Neural cell (in vitro differentiated cells): ENCODE measurements around the gene AQP6. TPM values are rescaled to one million over a fixed set of nuclear protein-coding genes. Genes with fewer than 3 reads are reported as not detected.

Experiments used
- H2AFZ ChIP-seq: fragments of 200-600, 300-800 bp; sonication (generic), shearing (Covaris generic); 2 replicates; pipeline ENCODE4 v1.6.0; 2014; ENCODE audit warnings: low read depth, mild to moderate bottlenecking, antibody characterized with exemption, low read length, moderate library complexity
- H3F3A ChIP-seq: fragments of 200-600 bp; shearing (Covaris generic); 2 replicates; pipeline ENCODE4 v1.6.1; 2016; ENCODE audit warnings: mild to moderate bottlenecking, moderate library complexity, mixed read lengths, antibody characterized with exemption, low read length; ENCODE audit not compliant: insufficient read depth, poor library complexity, severe bottlenecking
- H3K27ac ChIP-seq: fragments of 200-600, 300-800 bp; sonication (generic), shearing (Covaris generic); 2 replicates; pipeline ENCODE4 v1.5.1; 2014; ENCODE audit warnings: mild to moderate bottlenecking, low read length, moderate library complexity
- H3K27me3 ChIP-seq: fragments of 300-800, 200-600 bp; sonication (generic), shearing (Covaris generic); 2 replicates; pipeline ENCODE4 v1.6.0; 2014; ENCODE audit warnings: mild to moderate bottlenecking, low read depth, low read length, moderate library complexity; ENCODE audit not compliant: insufficient read depth
- H3K36me3 ChIP-seq: fragments of 300-800, 200-600 bp; sonication (generic), shearing (Covaris generic); 2 replicates; pipeline ENCODE4 v1.5.1; 2014; ENCODE audit warnings: mild to moderate bottlenecking, antibody characterized with exemption, low read length, moderate library complexity; ENCODE audit not compliant: insufficient read depth
- H3K4me2 ChIP-seq: fragments of 300-800, 200-600 bp; sonication (generic), shearing (Covaris generic); 2 replicates; pipeline ENCODE4 v1.6.0; 2014; ENCODE audit warnings: mild to moderate bottlenecking, low read length
- H3K4me3 ChIP-seq: fragments of 300-800, 200-600 bp; sonication (generic), shearing (Covaris generic); 2 replicates; pipeline ENCODE4 v1.5.1; 2014; ENCODE audit warnings: mild to moderate bottlenecking, low read length, moderate library complexity
- H3K79me2 ChIP-seq: fragments of 200-600 bp; shearing (Covaris generic); replicated peaks from 2 replicates; pipeline ENCODE4 v1.6.0; 2014; ENCODE audit warnings: mild to moderate bottlenecking, low read length, moderate library complexity; ENCODE audit not compliant: insufficient read depth
- H3K9ac ChIP-seq: fragments of 300-800, 200-600 bp; sonication (generic), shearing (Covaris generic); 2 replicates; pipeline ENCODE4 v1.6.1; 2016; ENCODE audit warnings: mild to moderate bottlenecking, low read length, mixed read lengths
- H3K9me2 ChIP-seq: fragments of 200-600 bp; shearing (Covaris generic); 2 replicates; pipeline ENCODE4 v1.6.1; 2016; ENCODE audit warnings: mild to moderate bottlenecking, low read length, mixed read lengths; ENCODE audit not compliant: insufficient read depth
- H3K9me3 ChIP-seq: fragments of 200-600, 300-800 bp; sonication (generic), shearing (Covaris generic); 2 replicates; pipeline ENCODE4 v1.6.1; 2016; ENCODE audit warnings: mild to moderate bottlenecking, mixed run types, low read length, moderate library complexity, mixed read lengths
- H4K20me1 ChIP-seq: fragments of 200-600 bp; shearing (Covaris generic); 2 replicates; pipeline ENCODE4 v1.6.1; 2016; ENCODE audit warnings: mild to moderate bottlenecking, mixed run types; ENCODE audit not compliant: insufficient read depth
- EP300 ChIP-seq: fragments of 450-650 bp; conservative IDR thresholded peaks from 2 replicates; pipeline ENCODE4 v1.6.1; 2014; ENCODE audit warnings: antibody characterized with exemption, mild to moderate bottlenecking, moderate library complexity; ENCODE audit not compliant: poor library complexity, severe bottlenecking
- EZH2 ChIP-seq: fragments of 200-600, 300-800 bp; shearing (Covaris generic), sonication (generic); IDR thresholded peaks from 2 replicates; pipeline ENCODE4 v1.6.1; 2014; ENCODE audit warnings: antibody characterized with exemption, low read length, borderline replicate concordance, mild to moderate bottlenecking; ENCODE audit not compliant: insufficient read depth, poor library complexity, severe bottlenecking
- MXI1 ChIP-seq: fragments of 450-650 bp; conservative IDR thresholded peaks from 2 replicates; pipeline ENCODE4 v1.6.1; 2014; ENCODE audit warnings: antibody characterized with exemption, mild to moderate bottlenecking; ENCODE audit not compliant: poor library complexity, severe bottlenecking
- POLR2AphosphoS5 ChIP-seq: IDR thresholded peaks from 2 replicates; pipeline ENCODE4 v1.6.1; 2012
- RAD21 ChIP-seq: fragments of 450-650 bp; conservative IDR thresholded peaks from 2 replicates; pipeline ENCODE4 v1.6.1; 2014; ENCODE audit warnings: antibody characterized with exemption, mild to moderate bottlenecking, moderate library complexity
- SMC3 ChIP-seq: fragments of 450-650 bp; conservative IDR thresholded peaks from 2 replicates; pipeline ENCODE4 v1.6.1; 2014; ENCODE audit warnings: antibody characterized with exemption, mild to moderate bottlenecking, moderate library complexity; ENCODE audit not compliant: poor library complexity
- TAF1 ChIP-seq: IDR thresholded peaks from 2 replicates; pipeline ENCODE4 v1.6.1; 2012; ENCODE audit warnings: low read depth
- polyA plus RNA-seq: library from polyadenylated mRNA; depleted of rRNA; stranded (reverse); fragments of >200 nt; gene quantifications from 2 replicates; pipeline ENCODE4 v1.2.3, GENCODE V29; 2014
- TF ChIP-seq, protein P1 (sequence below): fragments of 450-650 bp; IDR thresholded peaks from 2 replicates; pipeline ENCODE4 v1.5.1; 2014; ENCODE audit warnings: antibody characterized with exemption, mild to moderate bottlenecking, moderate library complexity; ENCODE audit not compliant: poor library complexity, severe bottlenecking
- TF ChIP-seq, protein P2 (sequence below): IDR thresholded peaks from 2 replicates; pipeline ENCODE4 v1.6.1; 2012; ENCODE audit warnings: borderline replicate concordance

Gene AQP6
- polyA plus RNA-seq, 1 donor from 2014 or later = not detected

DNA sequence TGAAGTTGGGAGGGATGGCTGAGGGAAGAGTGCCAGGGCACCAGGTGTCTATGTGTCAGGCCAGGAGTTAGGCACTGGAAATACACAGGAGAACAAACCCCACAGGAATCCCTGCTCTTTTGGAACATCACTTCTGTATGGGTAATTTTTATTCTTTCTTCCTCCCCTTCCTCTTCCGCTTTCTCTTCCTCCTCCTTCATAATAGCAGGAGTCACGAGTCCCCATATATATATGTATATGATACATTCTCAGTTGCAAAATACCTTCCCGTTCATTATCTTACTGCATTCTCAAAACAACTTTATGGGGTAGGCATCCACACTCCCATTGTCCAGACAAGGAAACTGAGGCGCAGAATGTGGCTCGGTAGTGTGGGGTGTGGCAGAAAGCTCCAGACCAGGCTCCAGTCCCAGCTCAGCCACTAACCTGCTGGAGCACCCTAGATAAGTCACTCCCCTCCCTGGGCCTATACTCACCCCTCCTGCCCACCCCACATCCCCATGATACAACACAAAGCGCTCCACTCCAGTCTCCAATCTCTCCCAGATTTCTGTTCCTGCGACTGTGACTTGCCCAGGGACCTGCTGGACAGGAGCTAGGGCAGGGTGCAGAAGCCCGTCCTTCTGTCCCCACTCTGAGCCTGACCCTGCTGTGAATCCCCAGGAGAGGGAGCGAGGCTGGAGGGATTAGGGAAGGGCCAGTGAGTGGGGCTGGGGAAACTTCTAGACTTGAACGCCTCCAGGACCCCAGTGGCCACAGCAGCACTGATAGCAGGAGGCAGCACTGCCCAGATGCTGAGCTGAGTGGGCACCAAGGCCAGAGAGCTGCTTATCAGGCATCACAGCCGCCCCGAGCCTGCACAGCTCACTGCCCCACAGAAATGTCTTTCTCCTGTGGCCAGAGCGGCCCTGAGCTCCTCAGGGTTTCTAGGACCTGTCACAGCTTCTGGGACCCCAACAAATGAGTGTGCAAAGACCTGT, 23.6 kb upstream of the AQP6 start:
- TF ChIP-seq MXI1 = no peak
- TF ChIP-seq RAD21 = no peak
- TF ChIP-seq EP300 = no peak
- no peak for TF ChIP-seq SMC3
- TF ChIP-seq EZH2 = no peak
- TF ChIP-seq, protein P1, sequence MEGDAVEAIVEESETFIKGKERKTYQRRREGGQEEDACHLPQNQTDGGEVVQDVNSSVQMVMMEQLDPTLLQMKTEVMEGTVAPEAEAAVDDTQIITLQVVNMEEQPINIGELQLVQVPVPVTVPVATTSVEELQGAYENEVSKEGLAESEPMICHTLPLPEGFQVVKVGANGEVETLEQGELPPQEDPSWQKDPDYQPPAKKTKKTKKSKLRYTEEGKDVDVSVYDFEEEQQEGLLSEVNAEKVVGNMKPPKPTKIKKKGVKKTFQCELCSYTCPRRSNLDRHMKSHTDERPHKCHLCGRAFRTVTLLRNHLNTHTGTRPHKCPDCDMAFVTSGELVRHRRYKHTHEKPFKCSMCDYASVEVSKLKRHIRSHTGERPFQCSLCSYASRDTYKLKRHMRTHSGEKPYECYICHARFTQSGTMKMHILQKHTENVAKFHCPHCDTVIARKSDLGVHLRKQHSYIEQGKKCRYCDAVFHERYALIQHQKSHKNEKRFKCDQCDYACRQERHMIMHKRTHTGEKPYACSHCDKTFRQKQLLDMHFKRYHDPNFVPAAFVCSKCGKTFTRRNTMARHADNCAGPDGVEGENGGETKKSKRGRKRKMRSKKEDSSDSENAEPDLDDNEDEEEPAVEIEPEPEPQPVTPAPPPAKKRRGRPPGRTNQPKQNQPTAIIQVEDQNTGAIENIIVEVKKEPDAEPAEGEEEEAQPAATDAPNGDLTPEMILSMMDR = no peak
- no peaks in the 10 kb centered on the region for H3K27me3 ChIP-seq
- no peaks in the 10 kb centered on the region for H3F3A ChIP-seq
- H3K4me3 ChIP-seq = no peak overlapping the region
- H3K9me2 ChIP-seq = no peaks in the 10 kb centered on the region
- no peak overlapping the region for H3K4me2 ChIP-seq
- no peaks in the 10 kb centered on the region for H3K36me3 ChIP-seq
- no peak overlapping the region for H3K9ac ChIP-seq
- H2AFZ ChIP-seq = no peak overlapping the region
- no peak overlapping the region for H3K27ac ChIP-seq
- no peaks in the 10 kb centered on the region for H3K9me3 ChIP-seq
- H4K20me1 ChIP-seq = no peaks in the 10 kb centered on the region
- no peaks in the 10 kb centered on the region for H3K79me2 ChIP-seq

DNA sequence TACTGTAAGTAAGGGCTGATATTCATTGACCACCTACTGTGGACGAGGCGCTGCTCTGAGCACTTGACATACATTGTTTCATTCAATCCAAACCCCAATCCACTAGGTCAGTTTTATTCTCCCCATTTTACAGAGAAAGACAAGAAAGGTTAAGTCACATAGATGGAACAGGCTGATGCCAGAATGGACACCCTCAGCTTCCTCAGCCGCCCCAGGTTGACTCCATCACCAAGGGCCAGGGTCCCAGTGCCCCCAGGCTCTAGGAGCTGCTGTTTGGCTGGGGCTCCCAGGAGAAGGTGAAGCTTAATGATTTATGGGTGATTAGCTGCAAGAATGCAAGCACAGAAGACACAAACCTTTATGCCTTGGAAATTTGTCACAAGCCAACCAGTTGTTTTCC, 22.9 kb upstream of the AQP6 start:
- H4K20me1 ChIP-seq = no peaks in the 10 kb centered on the region
- no peak overlapping the region for H3K27ac ChIP-seq
- H3K4me2 ChIP-seq = no peak overlapping the region
- no peaks in the 10 kb centered on the region for H3K79me2 ChIP-seq
- H3K9me3 ChIP-seq = no peaks in the 10 kb centered on the region
- no peaks in the 10 kb centered on the region for H3K36me3 ChIP-seq
- no peak overlapping the region for H3K9ac ChIP-seq
- TF ChIP-seq EP300 (no peak), RAD21 (no peak)
- H3F3A ChIP-seq = no peaks in the 10 kb centered on the region
- no peaks in the 10 kb centered on the region for H3K27me3 ChIP-seq
- no peak overlapping the region for H3K4me3 ChIP-seq
- no peaks in the 10 kb centered on the region for H3K9me2 ChIP-seq
- H2AFZ ChIP-seq = no peak overlapping the region

DNA sequence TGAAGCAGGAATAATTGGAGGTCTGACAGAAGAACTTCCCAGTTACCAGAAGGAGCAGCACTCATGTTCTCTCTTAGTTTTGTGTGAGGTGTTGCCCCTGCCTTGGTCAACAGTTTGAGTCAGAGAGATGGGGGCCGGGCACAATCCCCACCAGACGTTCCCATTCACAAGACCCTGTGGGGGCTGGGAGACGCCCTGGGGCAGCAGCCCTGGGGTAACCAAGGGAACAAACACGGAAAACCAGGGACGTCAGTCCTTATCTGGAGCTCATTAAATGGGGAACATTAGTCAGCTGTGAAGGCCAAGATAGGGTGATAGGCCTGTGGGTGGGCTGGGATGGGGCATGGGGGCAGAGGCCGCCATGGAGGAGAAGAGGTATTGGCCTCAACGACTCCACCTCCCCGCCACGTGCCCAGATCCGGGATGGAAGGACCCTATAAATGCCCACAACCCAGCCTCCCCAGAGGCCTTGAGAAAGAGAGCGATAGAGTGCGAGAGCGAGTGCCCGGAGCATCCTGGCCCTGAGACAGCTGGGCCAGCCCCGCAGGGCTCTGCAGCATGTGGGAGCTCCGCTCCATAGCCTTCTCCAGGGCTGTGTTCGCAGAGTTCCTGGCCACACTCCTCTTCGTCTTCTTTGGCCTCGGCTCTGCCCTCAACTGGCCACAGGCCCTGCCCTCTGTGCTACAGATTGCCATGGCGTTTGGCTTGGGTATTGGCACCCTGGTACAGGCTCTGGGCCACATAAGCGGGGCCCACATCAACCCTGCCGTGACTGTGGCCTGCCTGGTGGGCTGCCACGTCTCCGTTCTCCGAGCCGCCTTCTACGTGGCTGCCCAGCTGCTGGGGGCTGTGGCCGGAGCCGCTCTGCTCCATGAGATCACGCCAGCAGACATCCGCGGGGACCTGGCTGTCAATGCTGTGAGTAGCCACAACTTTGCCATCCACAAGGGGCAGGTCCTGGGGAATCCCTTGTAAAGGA, 22.2 kb upstream of the AQP6 start, which contains the start of gene AQP2:
AQP2 (plus strand) TSS at position 465 of the 979 bp plus-strand sequence; CDS start at position 559, 94 bp downstream.
- H3K4me2 ChIP-seq = no peak within 1 kb of the TSS
- no peaks in the 10 kb centered on the region for H3K27me3 ChIP-seq
- no peaks in the 10 kb centered on the region for H3K9me3 ChIP-seq
- no peak within 1 kb of the TSS for H3K27ac ChIP-seq
- H3K36me3 ChIP-seq = no peaks in the 10 kb centered on the region
- H3K79me2 ChIP-seq = no peaks in the 10 kb centered on the region
- TF ChIP-seq EZH2 = no peak
- no peak for TF ChIP-seq MXI1
- TF ChIP-seq, protein P1 = no peak
- TF ChIP-seq EP300 = no peak
- TF ChIP-seq SMC3 = no peak
- TF ChIP-seq POLR2AphosphoS5 = no peak
- TF ChIP-seq RAD21 = no peak
- no peak for TF ChIP-seq TAF1
- TF ChIP-seq, protein P2, sequence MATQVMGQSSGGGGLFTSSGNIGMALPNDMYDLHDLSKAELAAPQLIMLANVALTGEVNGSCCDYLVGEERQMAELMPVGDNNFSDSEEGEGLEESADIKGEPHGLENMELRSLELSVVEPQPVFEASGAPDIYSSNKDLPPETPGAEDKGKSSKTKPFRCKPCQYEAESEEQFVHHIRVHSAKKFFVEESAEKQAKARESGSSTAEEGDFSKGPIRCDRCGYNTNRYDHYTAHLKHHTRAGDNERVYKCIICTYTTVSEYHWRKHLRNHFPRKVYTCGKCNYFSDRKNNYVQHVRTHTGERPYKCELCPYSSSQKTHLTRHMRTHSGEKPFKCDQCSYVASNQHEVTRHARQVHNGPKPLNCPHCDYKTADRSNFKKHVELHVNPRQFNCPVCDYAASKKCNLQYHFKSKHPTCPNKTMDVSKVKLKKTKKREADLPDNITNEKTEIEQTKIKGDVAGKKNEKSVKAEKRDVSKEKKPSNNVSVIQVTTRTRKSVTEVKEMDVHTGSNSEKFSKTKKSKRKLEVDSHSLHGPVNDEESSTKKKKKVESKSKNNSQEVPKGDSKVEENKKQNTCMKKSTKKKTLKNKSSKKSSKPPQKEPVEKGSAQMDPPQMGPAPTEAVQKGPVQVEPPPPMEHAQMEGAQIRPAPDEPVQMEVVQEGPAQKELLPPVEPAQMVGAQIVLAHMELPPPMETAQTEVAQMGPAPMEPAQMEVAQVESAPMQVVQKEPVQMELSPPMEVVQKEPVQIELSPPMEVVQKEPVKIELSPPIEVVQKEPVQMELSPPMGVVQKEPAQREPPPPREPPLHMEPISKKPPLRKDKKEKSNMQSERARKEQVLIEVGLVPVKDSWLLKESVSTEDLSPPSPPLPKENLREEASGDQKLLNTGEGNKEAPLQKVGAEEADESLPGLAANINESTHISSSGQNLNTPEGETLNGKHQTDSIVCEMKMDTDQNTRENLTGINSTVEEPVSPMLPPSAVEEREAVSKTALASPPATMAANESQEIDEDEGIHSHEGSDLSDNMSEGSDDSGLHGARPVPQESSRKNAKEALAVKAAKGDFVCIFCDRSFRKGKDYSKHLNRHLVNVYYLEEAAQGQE = no peak
- H3K9ac ChIP-seq = no peak within 1 kb of the TSS
- no peak within 1 kb of the TSS for H3K4me3 ChIP-seq
- H3F3A ChIP-seq = no peaks in the 10 kb centered on the region
- no peaks in the 10 kb centered on the region for H3K9me2 ChIP-seq
- no peaks in the 10 kb centered on the region for H4K20me1 ChIP-seq
- H2AFZ ChIP-seq = no peak within 1 kb of the TSS
